Mesenchymal stem cell (in vitro differentiated cells and primary cell): Measurements from ENCODE around the gene CDKN3.
A peak's percentile ranks its signal among the peaks of the same experiment; 100 is the strongest.

ENCODE experiments used
- DNase-seq: peaks from one replicate; pipeline ENCODE4 v3.0.0-alpha.2; 2013
- H2AFZ ChIP-seq: one replicate; pipeline ENCODE4 v1.6.1; 2013; ENCODE audit warnings: low read depth, mild to moderate bottlenecking, control low read depth, inconsistent platforms, low read length, moderate library complexity
- H2AK5ac ChIP-seq: 2 replicates; pipeline ENCODE4 v1.6.1; 2013; ENCODE audit warnings: low read length, moderate library complexity, mild to moderate bottlenecking, inconsistent platforms; ENCODE audit not compliant: severe bottlenecking
- H2BK120ac ChIP-seq: one replicate; pipeline ENCODE4 v1.6.1; 2013; ENCODE audit warnings: low read depth, mild to moderate bottlenecking, inconsistent platforms, low read length, moderate library complexity
- H2BK12ac ChIP-seq, 2 experiments: one replicate each; pipeline ENCODE4 v1.6.1; 2013; ENCODE audit warnings: inconsistent platforms in 2 of 2, low read length in 2 of 2, mild to moderate bottlenecking in 2 of 2, moderate library complexity in 2 of 2, control low read depth in 1 of 2
- H2BK15ac ChIP-seq: one replicate; pipeline ENCODE4 v1.6.1; 2013; ENCODE audit warnings: mild to moderate bottlenecking, low read depth, inconsistent platforms; ENCODE audit not compliant: poor library complexity, severe bottlenecking
- H2BK5ac ChIP-seq: 2 replicates; pipeline ENCODE4 v1.6.1; 2013; ENCODE audit warnings: low read depth, mild to moderate bottlenecking, low read length, control low read depth, inconsistent platforms; ENCODE audit not compliant: poor library complexity, severe bottlenecking
- H3K14ac ChIP-seq, 2 experiments: one replicate each; pipeline ENCODE4 v1.6.1; 2013; ENCODE audit warnings: inconsistent platforms in 2 of 2, low read length in 2 of 2, control low read depth in 1 of 2, mild to moderate bottlenecking in 1 of 2, moderate library complexity in 1 of 2
- H3K18ac ChIP-seq, 2 experiments: one replicate each; pipeline ENCODE4 v1.6.1; 2013; ENCODE audit warnings: inconsistent platforms in 2 of 2, low read length in 2 of 2, control low read depth in 1 of 2, low read depth in 1 of 2, mild to moderate bottlenecking in 1 of 2
- H3K23ac ChIP-seq, 2 experiments: one replicate each; pipeline ENCODE4 v1.6.1; 2013; ENCODE audit warnings: inconsistent platforms in 2 of 2, low read length in 2 of 2, mild to moderate bottlenecking in 2 of 2, moderate library complexity in 2 of 2, control low read depth in 1 of 2
- H3K27ac ChIP-seq: 2 replicates; pipeline ENCODE4 v1.5.1; 2013; ENCODE audit warnings: mild to moderate bottlenecking, moderate library complexity, low read length, control low read depth, inconsistent platforms; ENCODE audit not compliant: poor library complexity, severe bottlenecking
- H3K27me3 ChIP-seq, 2 experiments: 2 replicates each; pipeline versions ENCODE4 v1.6.1 to v1.7.0; 2013; ENCODE audit warnings: low read length in 2 of 2, mild to moderate bottlenecking in 2 of 2, moderate library complexity in 2 of 2, control low read depth in 1 of 2, inconsistent platforms in 1 of 2; ENCODE audit not compliant: control insufficient read depth in 1 of 2, insufficient read depth in 1 of 2
- H3K36me3 ChIP-seq, 2 experiments: 2 replicates each; pipeline versions ENCODE4 v1.6.1 to v1.7.0; 2013; ENCODE audit warnings: low read length in 2 of 2, control low read depth in 1 of 2, inconsistent platforms in 1 of 2, low read depth in 1 of 2, mild to moderate bottlenecking in 1 of 2; ENCODE audit not compliant: insufficient read depth in 2 of 2, control insufficient read depth in 1 of 2
- H3K4ac ChIP-seq, 2 experiments: one replicate each; pipeline ENCODE4 v1.6.1; 2013; ENCODE audit warnings: inconsistent platforms in 2 of 2, low read length in 2 of 2, mild to moderate bottlenecking in 2 of 2, moderate library complexity in 2 of 2, control low read depth in 1 of 2, low read depth in 1 of 2
- H3K4me1 ChIP-seq: 2 replicates; pipeline ENCODE4 v1.6.1; 2013; ENCODE audit warnings: low read depth, low read length, control low read depth; ENCODE audit not compliant: control insufficient read depth, insufficient read depth
- H3K4me2 ChIP-seq: 2 replicates; pipeline ENCODE4 v1.6.1; 2013; ENCODE audit warnings: low read length, mild to moderate bottlenecking, inconsistent platforms; ENCODE audit not compliant: poor library complexity, severe bottlenecking
- H3K4me3 ChIP-seq, 2 experiments: 2 replicates each; pipeline versions ENCODE4 v1.5.1 to v1.7.0; 2013; ENCODE audit warnings: low read length in 2 of 2, mild to moderate bottlenecking in 2 of 2, control low read depth in 1 of 2, low read depth in 1 of 2; ENCODE audit not compliant: insufficient read depth in 1 of 2
- H3K79me1 ChIP-seq: replicated peaks from 2 replicates; pipeline ENCODE4 v1.6.1; 2013; ENCODE audit warnings: mild to moderate bottlenecking, control low read depth, low read length, inconsistent platforms; ENCODE audit not compliant: poor library complexity, severe bottlenecking
- H3K9ac ChIP-seq: 2 replicates; pipeline ENCODE4 v1.7.0; 2013; ENCODE audit warnings: mild to moderate bottlenecking, low read length, moderate library complexity
- H3K9me3 ChIP-seq: 2 replicates; pipeline ENCODE4 v1.7.0; 2013; ENCODE audit warnings: mild to moderate bottlenecking, low read length; ENCODE audit not compliant: control insufficient read depth
- H4K8ac ChIP-seq: one replicate; pipeline ENCODE4 v1.6.1; 2013; ENCODE audit warnings: inconsistent platforms, mild to moderate bottlenecking, low read length, moderate library complexity
- H4K91ac ChIP-seq: one replicate; pipeline ENCODE4 v1.6.1; 2013; ENCODE audit warnings: mild to moderate bottlenecking, low read length, inconsistent platforms
- WGBS: methylation state at CpG from one replicate; pipeline ENCODE4 v1.1.7; 2013; ENCODE audit warnings: mixed read lengths; 5-methylcytosine and 5-hydroxymethylcytosine counted together

Gene CDKN3

DNA sequence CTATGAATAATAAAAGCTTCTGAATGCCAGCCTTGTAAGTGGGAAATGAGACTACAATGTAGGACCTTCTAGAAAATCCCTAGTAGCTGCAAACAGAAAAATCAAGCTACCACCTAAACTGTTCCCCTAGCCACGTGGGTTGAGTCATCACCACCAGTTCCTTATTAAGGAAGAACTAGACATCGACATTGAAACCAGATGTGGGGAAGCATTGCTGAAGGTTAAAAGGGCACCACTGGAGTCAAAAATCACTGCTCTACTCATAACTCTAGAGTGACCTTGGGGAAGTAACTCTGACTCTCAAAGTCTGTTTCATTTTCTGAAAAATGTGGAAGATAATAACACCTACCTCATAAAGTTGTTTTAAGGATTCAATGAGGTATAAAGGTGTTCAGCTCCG lies 53.7 kb downstream of the CDKN3 start:
- 50% methylated on average over 2 of the region's 3 CpGs for WGBS
- Histone ChIP-seq H4K91ac (no peak overlapping the region), H2BK15ac (no peak overlapping the region), H3K18ac (no peak overlapping the region), H2BK5ac (no peak overlapping the region), H3K14ac (no peak overlapping the region), H3K4me1 (no peaks in the 10 kb centered on the region), H3K27ac (no peak overlapping the region), H3K23ac (no peak overlapping the region), H3K79me1 (no peaks in the 10 kb centered on the region), H4K8ac (no peak overlapping the region), H3K9me3 (no peaks in the 10 kb centered on the region), H3K4me3 (no peak overlapping the region), H3K4me2 (no peak overlapping the region), H3K27me3 (peaks cover 0 to 3% of the 10 kb centered on the region in 2 experiments), H2AK5ac (no peak overlapping the region), H2BK12ac (no peak overlapping the region), H3K36me3 (no peaks in the 10 kb centered on the region), H3K4ac (no peak overlapping the region), H2BK120ac (no peak overlapping the region), H3K9ac (no peak overlapping the region), H2AFZ (no peak overlapping the region)
- DNase-seq = peak; percentile 39

DNA sequence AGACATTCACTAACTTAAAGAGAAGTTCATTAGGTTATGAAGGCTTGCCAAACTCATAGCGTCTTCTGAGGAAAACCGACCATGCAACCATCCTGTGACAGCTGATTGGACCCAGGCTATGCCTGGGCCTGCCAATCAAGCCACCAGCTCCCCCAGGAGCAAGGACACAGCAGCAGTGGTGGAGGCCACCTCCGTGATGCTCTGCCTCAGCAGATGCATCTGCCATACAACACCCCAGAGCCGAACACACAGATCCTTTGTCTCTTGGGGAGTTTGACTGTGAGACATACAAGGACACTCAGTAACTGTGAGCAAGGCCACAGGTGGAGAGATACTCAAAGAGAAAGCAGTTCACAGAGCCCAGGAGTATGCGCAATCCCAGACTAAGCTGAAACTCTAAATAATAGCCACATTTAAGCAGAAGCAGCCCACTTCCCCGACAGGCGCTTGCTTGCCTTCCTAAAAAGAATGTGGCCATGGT lies 54.4 kb downstream of the CDKN3 start:
- Histone ChIP-seq H3K18ac (no peak overlapping the region), H2BK15ac (no peak overlapping the region), H4K8ac (no peak overlapping the region), H3K79me1 (no peaks in the 10 kb centered on the region), H2AFZ (no peak overlapping the region), H3K4me2 (no peak overlapping the region), H2AK5ac (no peak overlapping the region), H3K4me1 (no peaks in the 10 kb centered on the region), H3K4ac (no peak overlapping the region), H3K27me3 (peaks cover 0 to 3% of the 10 kb centered on the region in 2 experiments), H3K9ac (no peak overlapping the region), H3K14ac (no peak overlapping the region), H4K91ac (peak overlapping the region; percentile 36), H3K23ac (peak overlapping the region in 1 of 2 experiments; percentile 9), H2BK5ac (no peak overlapping the region), H2BK120ac (no peak overlapping the region), H2BK12ac (no peak overlapping the region), H3K36me3 (no peaks in the 10 kb centered on the region), H3K4me3 (no peak overlapping the region), H3K27ac (no peak overlapping the region), H3K9me3 (no peaks in the 10 kb centered on the region)
- DNase-seq = no peak
- WGBS = 92% methylated on average over 6 of the region's 7 CpGs

DNA sequence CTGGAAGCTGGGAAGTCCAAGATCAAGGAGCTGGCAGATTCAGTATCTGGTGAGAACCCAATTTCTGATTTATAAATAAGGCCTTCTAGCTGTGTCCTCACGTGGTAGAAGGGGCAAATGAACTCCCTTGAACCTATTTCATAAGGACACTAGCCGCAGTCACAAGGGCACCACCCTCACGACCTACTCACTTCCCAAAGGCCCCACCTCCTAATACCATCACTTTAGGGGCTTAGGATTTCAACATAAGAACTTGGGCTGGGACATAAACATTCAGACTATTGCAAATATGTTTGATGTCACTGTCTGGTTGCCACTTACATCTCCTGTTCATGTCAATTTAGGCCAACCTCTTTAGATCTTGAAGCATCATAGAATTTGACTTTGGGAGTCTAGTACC lies 55.2 kb downstream of the CDKN3 start:
- H3K27ac ChIP-seq = no peak overlapping the region
- H3K4me3 ChIP-seq = no peak overlapping the region
- H3K9me3 ChIP-seq = no peaks in the 10 kb centered on the region
- no peak overlapping the region for H3K18ac ChIP-seq
- H3K4me2 ChIP-seq = no peak overlapping the region
- H3K27me3 ChIP-seq = no peaks in the 10 kb centered on the region
- no peak overlapping the region for H3K4ac ChIP-seq
- no peak overlapping the region for H2BK120ac ChIP-seq
- no peak overlapping the region for H2BK12ac ChIP-seq
- no peak overlapping the region for H4K8ac ChIP-seq
- H3K36me3 ChIP-seq = no peaks in the 10 kb centered on the region
- DNase-seq = no peak
- H3K14ac ChIP-seq = no peak overlapping the region
- no peak overlapping the region for H3K23ac ChIP-seq
- H4K91ac ChIP-seq = no peak overlapping the region
- no peak overlapping the region for H2BK15ac ChIP-seq
- no peaks in the 10 kb centered on the region for H3K79me1 ChIP-seq
- no peak overlapping the region for H2BK5ac ChIP-seq
- no peaks in the 10 kb centered on the region for H3K4me1 ChIP-seq
- H3K9ac ChIP-seq = no peak overlapping the region
- H2AK5ac ChIP-seq = no peak overlapping the region
- WGBS = 77% methylated on average over 3 of the region's 3 CpGs
- no peak overlapping the region for H2AFZ ChIP-seq

DNA sequence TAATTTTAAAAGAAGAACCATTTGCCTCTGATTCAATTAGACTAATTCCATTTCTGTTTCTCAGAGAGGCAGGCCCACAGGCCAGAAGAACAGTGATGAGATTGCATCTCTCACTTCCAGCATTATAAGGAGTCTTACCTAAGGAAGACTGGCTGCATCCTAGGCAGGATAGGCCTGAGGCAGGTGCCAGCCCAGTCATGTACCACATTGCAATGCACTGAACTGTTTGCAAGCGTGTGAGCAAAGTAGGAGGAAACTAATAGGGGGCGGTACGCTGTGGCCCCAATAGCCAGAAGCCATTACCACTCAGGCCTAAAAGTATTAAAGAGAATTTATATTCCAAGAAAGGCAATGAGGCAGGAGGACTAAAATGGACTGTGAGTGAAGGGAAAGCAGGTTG lies 56.4 kb downstream of the CDKN3 start:
- Histone ChIP-seq H3K4me2 (no peak overlapping the region), H3K9ac (no peak overlapping the region), H3K79me1 (no peaks in the 10 kb centered on the region), H3K27me3 (no peaks in the 10 kb centered on the region), H4K91ac (peak overlapping the region; percentile 58), H2AK5ac (no peak overlapping the region), H2BK15ac (no peak overlapping the region), H3K36me3 (no peaks in the 10 kb centered on the region), H3K9me3 (no peaks in the 10 kb centered on the region), H3K23ac (no peak overlapping the region), H2BK120ac (no peak overlapping the region), H2BK12ac (no peak overlapping the region), H4K8ac (peak overlapping the region; percentile 37), H3K4me3 (no peak overlapping the region), H3K18ac (no peak overlapping the region), H2AFZ (no peak overlapping the region), H2BK5ac (no peak overlapping the region), H3K14ac (no peak overlapping the region), H3K27ac (no peak overlapping the region), H3K4ac (no peak overlapping the region), H3K4me1 (no peaks in the 10 kb centered on the region)
- 96% methylated on average over 3 of the region's 3 CpGs for WGBS
- no peak for DNase-seq
